ENCODE results near the gene CLN6. TPM values are rescaled to one million over a fixed set of nuclear protein-coding genes. Genes with fewer than 3 reads are reported as not detected.
"Not testable (repeated sequence)": the region's sequence is repeated elsewhere in the genome, so short reads cannot be mapped to it uniquely, and the experiment has no call there.

CLN6 gene
- total RNA-seq, 2 experiments from 2014 or later, result 8.0 to 8.1 TPM

DNA sequence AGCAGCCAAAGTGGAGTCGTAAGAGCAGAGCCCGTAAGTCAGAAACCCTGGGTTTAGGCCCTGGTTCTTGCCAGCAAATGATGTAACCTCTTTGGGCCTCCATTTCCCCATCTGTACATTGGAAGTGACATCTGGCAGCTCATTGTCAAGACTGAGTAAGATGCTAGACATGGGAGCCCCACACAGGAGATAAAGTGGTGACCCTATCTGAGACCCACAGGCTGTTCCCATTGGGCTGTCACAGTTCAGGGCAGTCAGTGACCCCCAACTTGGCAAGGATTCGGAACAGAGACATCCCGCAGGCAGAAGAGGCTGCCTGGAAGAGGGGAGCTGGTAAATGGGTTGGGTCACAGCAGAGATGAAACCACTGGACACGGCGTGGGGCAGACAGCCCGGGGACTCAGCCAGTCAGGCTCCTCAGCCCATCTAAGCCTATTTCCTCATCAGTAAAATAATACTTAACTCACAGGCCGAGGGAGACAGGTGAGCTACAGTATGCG is 1.8 kb downstream of the CLN6 start:
- TF ChIP-seq, protein P1, sequence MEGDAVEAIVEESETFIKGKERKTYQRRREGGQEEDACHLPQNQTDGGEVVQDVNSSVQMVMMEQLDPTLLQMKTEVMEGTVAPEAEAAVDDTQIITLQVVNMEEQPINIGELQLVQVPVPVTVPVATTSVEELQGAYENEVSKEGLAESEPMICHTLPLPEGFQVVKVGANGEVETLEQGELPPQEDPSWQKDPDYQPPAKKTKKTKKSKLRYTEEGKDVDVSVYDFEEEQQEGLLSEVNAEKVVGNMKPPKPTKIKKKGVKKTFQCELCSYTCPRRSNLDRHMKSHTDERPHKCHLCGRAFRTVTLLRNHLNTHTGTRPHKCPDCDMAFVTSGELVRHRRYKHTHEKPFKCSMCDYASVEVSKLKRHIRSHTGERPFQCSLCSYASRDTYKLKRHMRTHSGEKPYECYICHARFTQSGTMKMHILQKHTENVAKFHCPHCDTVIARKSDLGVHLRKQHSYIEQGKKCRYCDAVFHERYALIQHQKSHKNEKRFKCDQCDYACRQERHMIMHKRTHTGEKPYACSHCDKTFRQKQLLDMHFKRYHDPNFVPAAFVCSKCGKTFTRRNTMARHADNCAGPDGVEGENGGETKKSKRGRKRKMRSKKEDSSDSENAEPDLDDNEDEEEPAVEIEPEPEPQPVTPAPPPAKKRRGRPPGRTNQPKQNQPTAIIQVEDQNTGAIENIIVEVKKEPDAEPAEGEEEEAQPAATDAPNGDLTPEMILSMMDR (IDR thresholded peaks at IDR 0.05), result no peak
- Histone ChIP-seq H3K27ac (ENCODE audit: low read depth in 1 of 2, low read length in 2 of 2) (no peak overlapping the region), H3K27me3 (ENCODE audit: control insufficient read depth in 1 of 2, insufficient read depth in 2 of 2, low read length in 2 of 2) (no peaks in the 10 kb centered on the region), H3K9me3 (ENCODE audit: control insufficient read depth in 1 of 2, insufficient read depth in 1 of 2, low read length in 2 of 2) (no peaks in the 10 kb centered on the region), H3K4me1 (ENCODE audit: insufficient read depth, low read length) (peaks cover 29% of the 10 kb centered on the region), H3K36me3 (ENCODE audit: insufficient read depth, low read length) (no peaks in the 10 kb centered on the region), H3K4me3 (ENCODE audit: low read length) (no peak overlapping the region)
- CTCF ChIA-PET, result no interaction called here
- DNase-seq (no peak), ATAC-seq (ENCODE audit: poor library complexity) (no peak)
- Mint-ChIP-seq H3K9me3 (no peaks in the 10 kb centered on the region), H3K27ac (no peak overlapping the region), H3K4me1 (ENCODE audit: low read depth) (peaks cover 31% of the 10 kb centered on the region), H3K27me3 (no peaks in the 10 kb centered on the region), H3K4me3 (peak overlapping the region; percentile 91), H3K36me3 (ENCODE audit: low read depth) (peaks cover 5% of the 10 kb centered on the region)
- intact Hi-C loops (cut with DNase I, micrococcal nuclease), result loop anchor here (2.0 to 10.0 kb wide), 5 partner anchors 73 to 1725 kb away; partner anchors contain the start of genes AAGAB (in 1 of the 2), C15orf61 (in 1 of the 2), IQCH (in 1 of the 2) and RNU6-1 (in 1 of the 2)
- POLR2A ChIA-PET, result interaction anchor here (2.1 to 2.2 kb wide), 2 partner anchors 50 to 173 kb away, joined by 8 to 15 read pairs; partner anchors contain the start of genes FEM1B and PIAS1

DNA sequence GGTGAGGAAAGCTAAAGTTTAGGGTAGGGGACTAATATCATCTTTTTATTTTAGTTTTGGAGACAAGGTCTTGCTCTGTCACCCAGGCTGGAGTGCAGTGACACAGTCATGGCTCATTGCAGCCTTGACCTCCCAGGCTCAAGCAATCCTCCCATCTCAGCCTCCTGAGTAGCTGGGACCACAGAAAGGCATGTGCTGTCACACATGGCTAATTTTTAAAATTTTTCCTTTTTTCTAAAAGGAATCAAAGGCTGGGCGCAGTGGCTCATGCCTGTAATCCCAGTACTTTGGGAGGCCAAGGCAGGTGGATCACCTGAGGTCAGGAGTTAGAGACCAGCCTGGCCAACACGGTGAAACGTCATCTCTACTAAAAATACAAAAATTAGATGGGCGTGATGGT is 4.1 kb downstream of the CLN6 start:
- POLR2A ChIA-PET; H3K9me3 Mint-ChIP-seq; H3K9me3 ChIP-seq (ENCODE audit: control insufficient read depth in 1 of 2, insufficient read depth in 1 of 2, low read length in 2 of 2); H3K36me3 Mint-ChIP-seq (ENCODE audit: low read depth); ATAC-seq (ENCODE audit: poor library complexity); H3K4me3 ChIP-seq (ENCODE audit: low read length); H3K27me3 ChIP-seq (ENCODE audit: control insufficient read depth in 1 of 2, insufficient read depth in 2 of 2, low read length in 2 of 2); DNase-seq; H3K27me3 Mint-ChIP-seq; H3K27ac ChIP-seq (ENCODE audit: low read depth in 1 of 2, low read length in 2 of 2); H3K36me3 ChIP-seq (ENCODE audit: insufficient read depth, low read length); CTCF ChIA-PET: not testable (repeated sequence)
- peak overlapping the region; percentile 52 for H3K4me3 Mint-ChIP-seq
- H3K27ac Mint-ChIP-seq, result peak overlapping the region; percentile 35
- H3K4me1 ChIP-seq (ENCODE audit: insufficient read depth, low read length), result peaks cover 26% of the 10 kb centered on the region
- H3K4me1 Mint-ChIP-seq (ENCODE audit: low read depth), result peaks cover 31% of the 10 kb centered on the region
- intact Hi-C loops (cut with DNase I, micrococcal nuclease), result loop anchor here in 1 of 2 experiments (5.0 to 10.0 kb wide), 3 partner anchors 701 to 1723 kb away; partner anchors contain the start of genes AAGAB, C15orf61, IQCH and RPL4

DNA sequence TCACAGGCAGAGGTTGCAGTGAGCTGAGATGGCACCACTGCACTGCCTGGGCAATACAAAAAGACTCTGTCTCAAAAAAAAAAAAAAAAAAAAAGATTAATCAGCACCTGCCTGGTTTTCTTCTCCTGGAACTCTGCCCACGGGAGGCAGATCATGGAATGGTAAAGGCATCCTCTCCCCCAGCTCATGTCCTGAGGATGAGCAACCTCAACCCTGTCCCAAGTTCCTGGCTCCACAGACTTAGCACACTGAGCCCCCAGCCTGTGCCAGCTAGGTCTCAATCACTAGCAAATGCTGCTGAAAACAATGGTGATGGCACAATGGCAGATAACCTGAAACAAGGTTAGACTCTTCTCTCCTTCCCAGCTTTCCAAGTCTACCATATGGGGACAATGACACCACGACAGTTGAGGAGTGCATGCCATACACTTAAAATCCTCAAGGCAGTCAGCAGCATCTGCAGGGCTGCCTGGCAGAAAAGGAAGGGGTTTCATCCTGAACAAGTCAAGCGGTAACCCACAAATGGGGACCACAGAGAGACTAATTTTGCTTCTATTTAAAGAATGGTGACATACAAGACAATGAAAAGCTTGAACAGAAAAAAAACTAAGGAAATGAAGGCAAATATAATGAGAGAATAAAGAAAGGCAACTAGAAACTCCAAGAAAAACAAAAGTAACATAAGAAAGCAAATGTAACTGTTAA is 4.8 kb downstream of the CLN6 start:
- POLR2A ChIA-PET, result no interaction called here
- Mint-ChIP-seq H3K4me1 (ENCODE audit: low read depth) (peaks cover 24% of the 10 kb centered on the region), H3K27me3 (no peaks in the 10 kb centered on the region), H3K4me3 (peak overlapping the region; percentile 52), H3K9me3 (no peaks in the 10 kb centered on the region), H3K27ac (peak overlapping the region; percentile 35), H3K36me3 (ENCODE audit: low read depth) (peaks cover under 1% of the 10 kb centered on the region)
- Histone ChIP-seq H3K9me3 (ENCODE audit: control insufficient read depth in 1 of 2, insufficient read depth in 1 of 2, low read length in 2 of 2) (no peaks in the 10 kb centered on the region), H3K4me3 (ENCODE audit: low read length) (no peak overlapping the region), H3K36me3 (ENCODE audit: insufficient read depth, low read length) (no peaks in the 10 kb centered on the region), H3K27me3 (ENCODE audit: control insufficient read depth in 1 of 2, insufficient read depth in 2 of 2, low read length in 2 of 2) (no peaks in the 10 kb centered on the region), H3K27ac (ENCODE audit: low read depth in 1 of 2, low read length in 2 of 2) (no peak overlapping the region), H3K4me1 (ENCODE audit: insufficient read depth, low read length) (peaks cover 19% of the 10 kb centered on the region)
- intact Hi-C loops (cut with DNase I, micrococcal nuclease), result loop anchor here in 1 of 2 experiments (5.0 to 10.0 kb wide), 3 partner anchors 700 to 1722 kb away; partner anchors contain the start of genes AAGAB, C15orf61, IQCH and RPL4
- TF ChIP-seq, protein P1 (IDR thresholded peaks at IDR 0.05), result no peak
- CTCF ChIA-PET, result no interaction called here
- no peak for ATAC-seq (ENCODE audit: poor library complexity)
- no peak for DNase-seq
